GM19324 (cell line): ENCODE data around the gene HYAL2.
A peak's percentile ranks its signal among the peaks of the same experiment; 100 is the strongest.
"Not testable (repeated sequence)": the region's sequence is repeated elsewhere in the genome, so short reads cannot be mapped to it uniquely, and the experiment has no call there.

Experiments
- ATAC-seq: cut with Tn5 transposase; IDR thresholded peaks from one replicate; pipeline ENCODE4 v1.9.1; 2021; ENCODE audit warnings: mild to moderate bottlenecking, moderate library complexity; ENCODE audit not compliant: unreplicated experiment, low FRiP score

Gene HYAL2

DNA sequence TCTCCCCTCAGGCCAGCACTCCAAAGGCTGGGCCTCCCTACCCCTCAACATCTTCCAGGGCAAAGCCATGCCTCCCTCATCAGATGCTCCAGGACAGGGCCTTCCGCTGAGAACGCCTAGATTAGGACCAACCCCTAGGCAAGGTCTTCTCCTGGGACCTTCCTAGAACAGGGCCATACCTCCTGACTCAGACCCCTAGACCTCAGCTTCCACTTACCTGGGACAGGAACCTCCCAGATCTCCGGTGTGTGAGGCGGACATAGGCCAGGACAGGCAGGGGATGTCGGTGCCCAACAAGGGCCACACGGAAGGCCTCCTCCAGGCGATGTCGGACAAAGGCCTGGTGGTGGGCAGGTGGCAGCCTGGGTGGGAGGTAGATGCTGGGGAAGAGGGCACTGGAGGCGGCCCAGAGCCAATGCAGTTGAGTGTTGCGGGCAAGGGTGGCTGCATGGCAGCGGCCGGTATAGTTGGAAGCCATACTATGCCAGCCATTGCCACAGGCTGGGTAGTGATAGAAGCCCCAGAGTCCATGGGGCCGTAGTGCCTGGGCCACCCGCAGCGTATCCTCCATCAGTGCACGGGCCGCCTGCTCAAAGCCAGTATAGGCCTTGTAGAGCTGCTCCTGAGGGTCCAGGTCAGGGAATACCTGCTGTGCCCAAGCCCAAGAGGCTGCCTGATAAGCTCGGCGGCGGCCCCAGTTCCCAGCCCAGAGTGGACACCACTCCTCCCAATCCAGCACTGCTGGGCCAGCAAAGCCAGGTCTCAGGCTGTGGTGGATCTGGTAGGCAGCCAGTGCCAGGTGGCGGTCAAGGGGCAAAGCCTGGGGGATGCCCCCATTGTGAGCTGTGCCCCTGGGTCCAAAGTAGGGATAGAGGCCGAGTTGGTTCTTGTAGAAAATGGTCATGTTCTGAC lies 27.8 kb downstream of the HYAL2 start:
- no peak for ATAC-seq

DNA sequence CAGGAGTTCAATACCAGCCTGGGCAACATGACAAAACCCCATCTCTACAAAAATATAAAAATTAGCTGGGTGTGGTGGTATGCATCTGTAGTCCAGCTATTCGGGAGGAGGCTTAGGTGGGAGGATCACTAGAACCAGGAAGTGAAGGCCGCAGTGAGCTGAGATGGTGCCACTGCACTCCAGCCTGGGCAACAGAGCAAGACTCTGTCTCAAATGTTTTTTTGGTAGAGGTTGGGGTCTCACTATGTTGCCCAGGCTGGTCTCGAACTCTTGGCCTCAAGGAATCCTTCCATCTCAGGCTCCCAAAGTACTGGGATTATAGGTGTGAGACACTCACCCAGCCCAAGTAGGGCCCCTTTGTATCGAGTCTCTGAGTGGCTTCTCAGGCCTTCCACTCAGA lies 28.5 kb downstream of the HYAL2 start:
- ATAC-seq: no peak

DNA sequence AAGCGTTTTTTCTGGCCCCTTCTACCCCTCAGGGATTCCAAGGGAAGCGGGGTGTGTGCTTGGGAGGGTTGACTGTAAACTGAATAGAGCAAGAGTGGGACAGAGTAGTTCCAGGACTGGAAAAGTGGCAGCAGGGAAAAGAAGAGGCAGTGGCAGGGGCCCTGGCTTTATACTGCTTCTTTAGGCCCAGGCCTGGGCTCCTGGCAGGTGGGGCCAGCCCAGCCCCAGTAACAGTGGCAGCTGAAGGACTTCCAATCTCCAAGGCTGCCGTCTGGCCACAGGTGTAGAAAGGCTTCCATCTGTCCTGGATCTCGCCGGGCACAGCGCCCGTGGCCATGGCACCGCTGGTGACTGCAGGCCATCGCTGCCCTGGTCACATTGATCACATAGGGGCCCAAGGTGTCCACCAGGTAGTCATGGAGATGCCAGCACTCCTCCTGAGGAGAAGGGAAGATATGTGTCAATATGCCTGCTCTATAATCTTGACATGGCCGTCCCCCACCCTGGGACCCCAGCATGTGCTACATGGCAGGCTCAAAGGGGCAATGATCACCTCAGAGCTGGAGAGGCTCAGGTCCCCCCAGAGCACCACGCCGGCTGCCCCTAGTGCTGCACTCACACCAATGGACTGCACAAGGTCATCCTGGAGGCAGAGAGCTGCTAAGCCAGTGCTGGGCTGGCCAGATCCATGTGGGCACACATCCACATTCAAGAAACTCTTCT lies 29.3 kb downstream of the HYAL2 start:
- no peak for ATAC-seq

- peak; percentile 89 for ATAC-seq
Measured at GRCh38 chr3:50292159-50293078, 30.1 kb downstream of the HYAL2 start, which contains the start of gene IFRD2. Gene IFRD2, minus strand, starts transcription at chr3:50292429. Its CDS starts 155 bp downstream, at chr3:50292274.

DNA sequence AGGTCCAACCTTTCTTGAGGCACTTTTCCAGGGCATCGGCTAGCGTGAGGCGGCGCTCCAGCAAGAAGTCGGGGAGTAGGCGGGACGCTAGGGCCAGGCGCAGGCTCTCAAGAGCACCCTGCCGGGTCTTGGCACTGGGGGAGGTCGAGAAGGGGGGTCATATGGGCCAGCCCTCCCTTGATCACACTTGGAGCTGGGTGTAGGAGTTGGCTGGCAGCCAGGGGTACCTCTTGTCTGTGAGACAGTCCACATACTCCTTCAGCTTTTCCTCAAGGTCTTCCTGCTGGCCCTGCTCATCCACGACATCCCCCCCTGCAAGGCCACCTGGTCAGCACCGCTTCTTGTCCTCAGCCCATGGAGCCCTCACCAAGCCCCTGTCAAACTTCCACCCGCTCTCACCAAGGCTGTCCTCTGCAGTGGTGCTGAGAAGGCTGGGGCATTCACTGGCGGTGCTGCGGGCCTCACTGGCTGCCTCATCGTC lies 32.3 kb downstream of the HYAL2 start:
- no peak for ATAC-seq

DNA sequence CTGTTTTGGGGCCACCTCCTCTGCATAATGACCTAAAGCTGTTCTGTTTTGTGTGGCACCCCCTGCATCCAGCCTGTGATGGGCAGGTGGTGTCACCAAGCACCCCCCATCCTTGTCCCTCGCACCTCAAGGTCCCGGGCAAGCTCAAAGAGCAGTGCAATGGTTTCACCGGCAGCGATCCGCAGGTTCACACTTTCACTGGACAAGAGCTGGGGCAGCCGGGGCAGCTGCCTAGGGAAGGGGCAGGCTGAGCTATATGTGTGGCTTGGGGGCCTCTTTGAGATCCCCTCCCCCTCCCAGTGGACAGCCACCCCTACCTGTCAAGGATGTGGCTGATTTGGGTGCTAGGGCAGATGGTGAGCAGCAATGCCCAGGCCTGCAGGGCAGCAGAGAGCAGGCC lies 33.4 kb downstream of the HYAL2 start:
- no peak for ATAC-seq

GRCh38 chr3:50288387-50289007 lies 34.0 kb downstream of the HYAL2 start:
- no peak for ATAC-seq

GRCh38 chr3:50287262-50287661 lies 35.3 kb downstream of the HYAL2 start:
- no peak for ATAC-seq

DNA sequence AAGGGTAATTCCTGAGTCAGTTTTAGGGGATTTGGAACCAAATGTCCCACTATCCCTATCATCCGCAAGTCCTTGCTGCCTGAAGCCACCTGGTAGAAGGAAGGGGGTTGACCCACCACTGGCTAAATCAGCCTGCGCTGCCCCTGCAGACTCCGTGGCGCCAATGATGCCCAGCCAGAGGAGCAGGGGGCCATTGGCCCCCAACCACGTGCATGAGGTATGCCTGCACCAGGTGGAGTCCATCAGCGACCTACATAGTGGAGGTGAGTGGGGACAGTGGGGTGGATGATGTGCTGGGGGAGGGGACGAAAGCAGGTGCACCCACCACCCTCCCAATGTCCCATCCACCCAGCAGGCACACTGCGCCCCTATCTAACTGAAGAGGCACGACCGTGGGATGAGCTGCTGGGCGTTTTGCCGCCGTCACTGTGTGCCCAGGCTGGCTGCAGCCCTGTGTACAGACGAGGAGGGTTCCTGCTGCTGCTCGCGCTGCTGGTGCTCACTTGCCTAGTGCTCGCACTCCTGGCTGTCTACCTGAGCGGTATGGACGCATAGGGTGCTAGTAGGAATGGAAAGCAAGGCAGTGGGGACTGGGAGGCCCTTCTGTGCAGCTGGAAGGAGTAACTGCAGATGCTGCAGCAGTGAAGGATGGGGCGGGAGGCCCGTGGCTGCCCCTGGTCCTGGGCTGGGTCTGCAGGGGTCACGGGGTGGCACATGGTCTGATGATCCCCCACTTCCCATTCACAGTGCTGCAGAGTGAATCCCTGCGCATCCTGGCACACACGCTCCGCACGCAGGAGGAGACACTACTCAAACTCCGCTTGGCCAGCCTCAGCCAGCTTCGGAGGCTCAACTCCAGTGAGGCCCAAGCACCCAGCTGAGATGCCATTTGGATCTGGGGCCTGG lies 36.0 kb downstream of the HYAL2 start:
- ATAC-seq: no peak

DNA sequence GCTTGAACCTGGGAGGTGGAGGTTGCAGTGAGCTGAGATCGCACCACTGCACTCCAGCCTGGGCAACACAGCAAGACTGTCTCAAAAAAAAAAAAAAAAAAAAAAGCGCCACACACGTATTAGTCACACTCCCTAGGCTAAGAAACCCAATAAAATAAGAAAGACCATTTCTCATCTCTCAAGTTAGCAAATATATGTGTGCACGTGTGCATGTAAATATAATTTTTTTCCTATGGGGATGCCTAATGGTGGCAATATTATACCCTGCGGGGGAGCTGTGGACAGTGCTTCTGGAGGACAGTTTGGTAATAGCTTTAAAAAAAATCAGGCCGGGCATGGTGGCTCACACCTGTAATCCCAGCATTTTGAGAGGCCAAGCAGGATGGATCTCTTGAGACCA lies 38.4 kb downstream of the HYAL2 start:
- not testable (repeated sequence) for ATAC-seq

DNA sequence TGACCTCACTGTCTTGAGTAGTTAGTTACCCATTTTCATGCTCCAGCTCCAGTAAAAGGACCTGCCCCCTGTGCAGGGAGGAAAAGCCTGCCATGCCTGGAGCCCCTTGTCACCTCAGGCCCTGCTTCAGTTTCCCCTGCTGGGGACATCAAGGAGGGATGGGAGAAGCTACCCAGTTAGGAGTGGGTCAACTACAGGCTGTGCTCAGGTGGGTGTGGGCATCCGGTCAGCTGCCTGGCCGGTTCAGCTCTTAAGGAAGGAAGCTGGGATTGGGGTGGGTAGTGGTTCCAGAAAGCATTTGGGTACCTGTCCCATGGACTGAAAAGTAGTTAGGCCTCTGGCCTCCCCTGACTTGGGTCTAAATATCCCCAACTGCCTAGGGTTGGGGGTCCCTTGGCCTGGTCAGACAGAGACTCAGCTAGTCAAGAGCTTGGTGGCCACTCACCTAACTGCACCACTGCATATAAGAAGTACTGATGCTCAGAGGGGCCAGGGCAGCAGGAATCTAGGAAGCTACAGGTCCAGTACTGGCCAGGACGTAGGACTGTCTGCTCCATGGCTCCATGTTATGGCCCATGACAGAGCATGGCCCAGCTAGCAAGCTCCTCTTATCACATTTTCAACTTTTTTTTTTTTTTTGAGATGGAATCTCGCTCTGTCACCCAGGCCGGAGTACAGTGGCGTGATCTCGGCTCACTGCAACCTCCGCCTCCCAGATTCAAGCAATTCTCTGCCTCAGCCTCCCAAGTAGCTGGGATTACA lies 43.1 kb downstream of the HYAL2 start:
- ATAC-seq: no peak

DNA sequence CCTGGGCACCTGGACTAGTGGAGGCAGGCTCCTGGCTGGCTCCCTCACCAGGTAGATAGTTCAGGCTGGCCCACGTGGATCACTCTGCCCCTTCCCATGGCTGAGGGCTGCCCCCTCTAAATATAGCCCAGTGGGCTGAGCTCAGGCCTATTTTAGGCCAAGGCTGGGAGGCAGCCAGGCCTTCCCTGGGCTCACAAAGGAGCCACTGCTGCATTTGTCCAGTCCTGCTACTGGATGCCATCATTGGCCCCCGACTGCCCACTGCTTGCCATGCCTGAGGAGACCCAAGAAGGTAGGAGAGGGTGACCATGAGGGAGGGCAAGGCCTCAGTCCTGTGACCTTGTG lies 43.7 kb downstream of the HYAL2 start, which contains the start of gene LSMEM2:
Gene LSMEM2 (plus strand): TSS at position 208 of the 345 bp plus-strand sequence. CDS start 27 bp downstream, at position 235.
- no peak for ATAC-seq

- ATAC-seq: no peak
Measured at GRCh38 chr3:50278123-50278879, 44.2 kb downstream of the HYAL2 start.

DNA sequence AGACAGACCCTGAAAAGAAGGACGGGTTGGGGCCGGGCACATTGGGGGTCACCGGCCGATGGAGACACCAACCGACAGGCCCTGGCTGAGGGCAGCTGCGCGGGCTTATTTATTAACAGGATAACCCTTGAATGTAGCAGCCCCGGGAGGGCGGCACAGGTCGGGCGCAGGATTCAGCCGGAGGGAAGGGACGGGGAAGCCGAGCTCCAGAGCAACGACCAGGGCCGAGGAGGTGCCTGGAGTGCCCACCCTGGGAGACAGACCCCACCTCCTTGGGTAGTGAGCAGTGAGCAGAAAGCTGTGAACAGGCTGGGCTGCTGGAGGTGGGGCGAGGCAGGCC lies 45.8 kb downstream of the HYAL2 start:
- ATAC-seq: no peak

DNA sequence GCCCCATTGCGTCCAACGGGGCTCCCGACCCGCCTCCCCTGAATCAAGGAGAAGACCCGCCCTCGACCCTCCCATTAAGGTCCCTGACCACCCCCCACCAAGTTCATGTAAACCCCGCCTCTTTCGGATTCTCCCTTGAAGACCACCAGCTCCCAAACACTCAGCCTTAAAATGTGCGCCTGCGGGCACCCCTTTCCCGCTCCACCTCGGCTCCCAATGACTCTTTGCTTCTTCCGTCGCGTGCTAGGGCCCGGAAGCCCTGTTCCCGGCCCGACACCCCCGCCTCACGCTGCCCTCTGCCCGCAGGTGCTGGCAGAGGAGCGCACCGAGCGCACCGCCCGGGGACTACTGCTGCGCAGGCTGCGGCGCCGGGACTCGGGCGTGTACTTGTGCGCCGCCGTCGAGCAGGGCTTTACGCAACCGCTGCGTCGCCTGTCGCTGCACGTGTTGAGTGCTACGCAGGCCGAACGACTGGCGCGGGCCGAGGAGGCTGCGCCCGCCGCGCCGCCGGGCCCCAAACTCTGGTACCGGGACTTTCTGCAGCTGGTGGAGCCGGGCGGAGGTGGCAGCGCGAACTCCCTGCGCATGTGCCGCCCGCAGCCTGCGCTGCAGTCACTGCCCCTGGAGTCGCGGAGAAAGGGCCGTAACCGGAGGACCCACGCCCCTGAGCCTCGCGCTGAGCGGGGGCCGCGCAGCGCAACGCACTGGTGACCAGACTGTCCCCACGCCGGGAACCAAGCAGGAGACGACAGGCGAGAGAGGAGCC lies 46.4 kb downstream of the HYAL2 start:
- ATAC-seq: no peak

- ATAC-seq: no peak
Measured at GRCh38 chr3:50275141-50275995, 47.2 kb downstream of the HYAL2 start.
